NCI-H345 (cell line): Measurements from ENCODE around the gene EID2B.

ENCODE experiments used
- DNase-seq: peaks from one replicate; lab custom pipeline; 2025; lab: John Stamatoyannopoulos, UW

Gene EID2B

GRCh38 chr19:39533003-39533512 lies 406 bp upstream of the EID2B start:
- DNase-seq, result no peak

DNA sequence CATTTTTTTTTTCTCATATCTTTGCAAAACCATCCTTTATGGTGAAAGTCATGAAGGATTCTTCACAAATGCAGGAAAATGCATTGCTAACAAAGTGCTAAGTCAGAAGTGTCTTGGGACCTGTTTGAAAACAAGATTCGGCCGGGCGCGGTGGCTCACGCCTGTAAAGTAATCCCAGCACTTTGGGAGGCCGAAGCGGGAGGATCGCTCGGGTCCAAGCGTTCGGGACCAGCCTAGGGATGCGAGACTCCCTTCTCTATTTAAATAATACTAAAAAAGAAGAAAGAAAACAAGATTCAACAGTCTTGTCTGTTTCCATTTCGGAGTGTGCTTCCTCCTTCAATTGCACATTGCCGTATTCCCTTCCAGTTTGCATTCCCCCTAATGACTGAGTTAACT lies 819 bp downstream of the EID2B start:
- DNase-seq, result no peak

GRCh38 chr19:39525205-39525604 lies 7.4 kb downstream of the EID2B start:
- no peak for DNase-seq

GRCh38 chr19:39524495-39524894 lies 8.2 kb downstream of the EID2B start:
- no peak for DNase-seq

DNA sequence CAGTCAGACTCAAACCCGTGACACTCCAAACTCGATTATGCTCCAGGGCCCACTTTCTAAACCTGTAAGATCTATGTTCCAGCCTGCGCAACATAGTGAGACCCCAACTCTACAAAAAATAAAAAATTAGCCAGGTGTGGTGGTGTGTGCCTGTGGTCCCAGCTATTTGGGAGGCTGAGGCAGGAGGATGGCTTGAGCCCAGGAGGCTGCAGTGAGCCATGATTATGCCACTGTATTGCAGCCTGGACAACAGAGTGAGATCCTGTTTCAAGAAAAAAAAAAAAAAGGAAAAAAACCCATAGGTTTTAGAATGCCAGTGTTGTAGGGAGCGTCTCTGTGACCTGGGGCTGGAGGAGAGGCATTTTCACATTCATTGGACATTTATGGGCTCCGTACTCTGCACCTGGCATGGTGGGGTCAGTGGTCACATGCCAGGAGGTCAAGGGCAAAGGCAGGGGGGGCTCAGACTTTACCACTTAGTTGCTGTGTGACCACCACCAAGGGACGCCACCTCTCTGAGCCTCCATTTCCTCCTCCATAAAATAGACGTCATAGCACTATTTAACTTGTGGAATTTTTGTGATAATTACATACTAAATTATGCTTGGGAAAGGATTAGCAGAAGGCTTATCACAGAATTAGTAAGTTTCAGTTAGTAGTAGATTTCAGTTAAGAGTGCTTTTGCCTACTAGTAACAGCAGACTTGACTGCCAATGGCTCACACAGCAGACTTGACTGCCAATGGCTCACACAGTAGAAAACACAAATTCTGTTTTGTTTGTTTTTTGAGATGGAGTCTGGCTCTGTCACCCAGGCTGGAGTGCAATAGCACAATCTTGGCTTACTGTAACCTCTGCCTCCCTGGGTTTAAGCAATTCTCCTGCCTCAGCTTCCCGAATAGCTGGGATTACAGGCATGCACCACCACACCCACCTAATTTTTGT lies 11.8 kb downstream of the EID2B start:
- no peak for DNase-seq

DNA sequence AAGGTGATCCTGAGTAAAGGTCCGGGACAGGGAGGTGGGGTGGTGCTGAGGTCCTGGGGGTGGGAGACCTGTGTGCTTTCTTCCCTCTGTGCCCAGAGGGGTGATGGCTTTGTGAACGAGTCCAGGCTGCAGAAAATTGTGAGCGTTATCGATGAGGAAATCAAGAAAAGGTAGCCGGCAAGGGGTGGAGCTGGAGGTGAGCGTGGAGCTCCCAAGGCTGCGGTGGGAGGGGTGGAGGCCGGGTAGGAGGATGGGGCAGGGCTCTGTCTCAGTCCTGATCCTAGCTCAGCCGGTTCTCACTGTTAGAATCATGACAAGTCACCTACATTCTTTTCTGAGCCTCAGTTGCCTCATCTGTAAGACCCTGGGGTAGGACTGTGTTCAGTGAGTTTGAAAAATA lies 13.7 kb downstream of the EID2B start:
- DNase-seq, result no peak

DNA sequence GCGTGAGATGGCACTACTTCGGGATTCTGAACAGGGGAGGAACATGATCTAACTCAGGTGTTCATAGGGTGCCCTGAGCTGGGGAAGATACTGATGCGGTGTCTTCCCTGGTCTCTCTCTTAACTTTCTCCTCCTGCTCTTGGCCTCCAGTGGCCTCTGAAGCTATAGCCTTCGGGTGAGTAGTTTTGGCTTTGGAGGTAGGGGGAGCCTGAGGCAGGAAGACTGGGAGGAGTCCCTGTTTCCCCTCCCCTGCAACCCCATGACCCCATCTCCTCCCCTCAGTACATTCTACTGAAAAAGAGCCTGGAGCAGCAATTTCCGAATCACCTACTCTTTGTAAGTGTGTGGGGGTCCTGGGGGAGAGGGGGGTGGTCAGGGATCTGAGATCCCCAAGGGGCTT lies 14.2 kb downstream of the EID2B start:
- DNase-seq, result no peak

DNA sequence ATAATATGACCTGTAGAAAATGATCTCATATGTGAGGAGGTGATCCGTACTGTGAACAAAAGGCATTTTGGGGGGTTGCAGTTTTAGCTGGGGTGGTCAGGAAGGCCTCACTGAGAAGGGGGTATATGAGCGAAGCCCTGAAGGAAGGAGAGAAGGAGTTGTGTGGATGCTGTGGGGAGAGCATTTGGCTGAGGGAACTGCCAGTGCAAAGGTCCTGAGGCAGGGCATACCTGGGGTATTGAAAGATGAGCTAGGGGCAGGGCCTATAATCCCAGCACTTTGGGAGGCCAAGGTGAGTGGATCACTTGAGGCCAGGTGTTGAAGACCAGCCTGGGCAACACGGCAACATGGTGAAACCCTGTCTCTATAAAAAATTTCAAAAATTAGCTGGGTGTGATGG lies 15.2 kb downstream of the EID2B start:
- no peak for DNase-seq

DNA sequence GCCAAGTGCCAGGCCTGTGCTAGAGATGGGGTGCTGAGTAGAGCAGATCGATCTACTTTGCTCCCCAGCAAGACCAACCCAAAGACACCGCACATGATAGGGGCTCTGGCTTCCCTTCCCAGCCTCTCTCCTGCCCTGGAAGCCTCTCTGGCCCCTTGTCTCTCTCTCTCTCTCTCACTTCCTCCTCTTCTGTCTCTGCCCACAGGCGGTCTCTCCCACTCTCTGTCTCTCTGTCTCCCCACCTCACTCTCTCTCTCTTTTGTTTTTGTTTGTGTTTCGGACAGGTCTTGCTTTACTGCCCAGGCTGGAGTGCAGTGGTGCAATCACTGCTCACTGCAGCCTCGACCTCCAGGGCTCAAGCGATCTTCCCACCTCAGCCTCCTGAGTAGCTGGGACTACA lies 16.4 kb downstream of the EID2B start:
- no peak for DNase-seq

GRCh38 chr19:39515551-39516191 lies 17.0 kb downstream of the EID2B start:
- no peak for DNase-seq

DNA sequence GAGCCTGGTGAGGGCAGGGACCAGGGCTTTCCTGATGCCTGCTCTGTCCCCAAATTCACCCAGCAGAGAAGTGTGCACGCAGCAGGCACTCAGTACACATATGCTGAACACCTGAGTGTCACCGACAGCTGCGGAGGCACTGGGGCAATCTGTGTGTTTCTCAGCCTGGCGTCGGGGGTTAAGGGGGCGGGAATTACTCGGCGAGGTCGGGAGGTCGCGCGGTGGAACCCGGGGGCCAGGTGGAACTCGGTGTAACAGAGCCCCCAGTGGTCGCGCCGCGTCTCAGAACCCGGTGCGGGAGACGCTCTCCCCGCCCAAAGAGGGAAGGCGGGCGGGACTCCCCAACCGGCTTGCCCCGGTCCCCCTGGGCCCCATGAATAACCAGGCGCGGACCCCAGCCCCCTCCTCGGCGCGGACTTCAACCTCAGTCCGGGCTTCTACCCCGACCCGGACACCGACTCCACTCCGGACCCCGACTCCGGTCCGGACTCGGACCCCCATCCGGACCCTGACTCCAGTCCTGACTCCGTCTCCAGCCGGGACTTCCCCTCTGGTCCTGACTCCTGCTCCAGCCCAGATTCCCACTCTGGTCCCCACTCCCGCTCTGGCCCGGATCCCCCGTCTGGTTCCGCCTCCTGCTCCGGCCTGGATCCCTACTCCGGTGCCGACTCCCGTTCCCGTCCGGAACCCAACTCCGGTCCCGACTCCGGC lies 17.7 kb downstream of the EID2B start, which contains the start of gene SELENOV:
Gene SELENOV (plus strand): TSS at position 300 of the 711 bp plus-strand sequence. CDS start 74 bp downstream, at position 374.
- peak; percentile 51 for DNase-seq

DNA sequence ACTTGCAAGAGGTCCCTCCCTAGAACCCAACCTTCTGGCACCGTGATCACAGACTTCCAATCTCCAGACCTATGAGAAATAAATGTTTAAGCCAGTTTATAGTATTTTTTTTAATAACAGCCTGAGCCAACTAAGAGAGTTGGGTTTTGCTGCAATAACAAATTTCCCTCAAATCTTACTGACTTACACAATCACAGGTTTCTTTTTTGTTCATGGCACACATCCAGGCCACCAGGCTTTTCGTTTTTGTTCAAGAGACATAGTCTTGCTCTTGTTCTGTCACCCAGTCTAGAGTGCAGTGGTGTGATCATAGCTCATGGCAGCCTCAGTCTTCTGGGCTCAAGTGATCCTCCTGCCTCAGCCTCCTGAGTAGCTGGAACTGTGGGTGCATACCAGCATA lies 19.7 kb downstream of the EID2B start:
- no peak for DNase-seq

- DNase-seq, result no peak
Observed at GRCh38 chr19:39509233-39509632, 23.4 kb downstream of the EID2B start.

GRCh38 chr19:39508629-39509028 lies 24.0 kb downstream of the EID2B start:
- DNase-seq, result no peak

GRCh38 chr19:39507715-39508364 lies 24.8 kb downstream of the EID2B start:
- no peak for DNase-seq

GRCh38 chr19:39506944-39507714 lies 25.5 kb downstream of the EID2B start:
- peak; percentile 80 for DNase-seq

GRCh38 chr19:39506598-39506943 lies 26.1 kb downstream of the EID2B start:
- DNase-seq, result no peak

DNA sequence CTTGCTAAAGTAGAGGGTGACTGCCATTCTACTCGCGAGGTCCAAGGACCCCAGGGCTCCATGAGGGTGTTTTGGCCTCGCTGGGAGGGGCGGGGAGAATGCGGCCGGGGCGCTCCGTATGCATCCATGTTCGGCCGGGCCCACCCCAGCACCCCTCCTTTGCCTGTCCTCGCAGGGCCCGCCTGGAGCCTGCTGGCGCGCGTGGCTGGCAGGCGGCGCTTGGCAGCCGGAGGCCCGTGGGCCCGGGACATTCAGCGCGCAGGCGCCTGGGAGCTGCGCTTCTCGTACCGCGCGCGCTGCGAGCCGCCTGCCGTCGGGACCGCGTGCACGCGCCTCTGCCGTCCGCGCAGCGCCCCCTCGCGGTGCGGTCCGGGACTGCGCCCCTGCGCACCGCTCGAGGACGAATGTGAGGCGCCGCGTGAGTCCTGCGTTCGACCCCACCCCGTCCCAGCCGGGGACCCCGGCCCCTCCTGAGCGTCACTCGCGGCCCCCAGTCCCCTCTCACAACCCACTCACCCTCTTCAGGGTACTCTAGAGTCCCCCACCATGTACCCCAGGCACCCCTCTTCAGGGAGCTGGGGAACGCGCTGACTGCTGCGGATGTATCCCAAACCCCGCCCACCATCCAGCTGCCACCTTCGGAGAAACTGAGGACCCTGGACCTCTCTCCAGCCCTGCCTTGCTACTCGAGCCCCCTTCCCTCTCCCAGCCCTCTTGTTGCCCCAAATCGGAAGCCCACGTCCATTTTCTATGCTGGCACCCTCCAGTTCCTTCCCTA lies 29.8 kb downstream of the EID2B start:
- no peak for DNase-seq

DNA sequence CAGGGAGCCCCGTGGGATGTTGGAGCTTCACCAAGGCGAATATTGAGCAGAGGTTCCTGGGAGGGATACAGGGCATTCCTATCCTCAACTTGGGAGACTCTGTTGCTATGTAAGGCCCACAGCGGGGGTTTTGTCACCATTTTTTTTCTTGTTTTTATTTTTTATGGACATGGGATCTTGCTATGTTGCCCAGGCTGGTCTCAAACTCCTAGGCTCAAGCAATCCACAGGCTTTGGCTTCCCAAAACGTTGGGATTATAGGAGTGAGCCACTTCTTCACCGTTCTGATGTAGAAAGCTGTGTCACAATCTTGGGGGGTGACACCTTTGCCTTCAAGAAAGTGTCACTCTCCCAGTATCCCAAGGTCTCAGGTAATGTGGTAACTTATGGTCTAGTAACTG lies 31.3 kb downstream of the EID2B start:
- no peak for DNase-seq

DNA sequence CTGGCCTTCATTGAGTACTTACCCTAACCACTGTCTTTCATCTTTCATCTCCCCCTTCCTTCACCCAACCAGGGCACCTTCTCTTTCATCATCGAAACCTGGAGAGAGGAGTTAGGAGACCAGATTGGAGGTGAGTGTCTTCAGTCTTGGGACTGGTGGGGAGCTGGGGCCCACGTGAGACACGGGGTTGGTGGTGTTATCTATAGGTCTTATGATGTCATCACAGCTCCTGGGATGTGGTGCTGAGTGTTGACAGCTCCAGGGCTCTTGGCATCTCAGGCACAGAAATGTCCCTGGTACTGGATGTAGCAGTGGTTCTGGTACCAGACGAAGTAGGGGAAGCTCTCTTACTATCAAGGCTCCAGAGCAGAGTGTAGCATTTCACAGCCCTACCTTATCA lies 32.1 kb downstream of the EID2B start:
- no peak for DNase-seq
